BJ (cell line): Measurements from ENCODE around the gene MAP3K4. TPM values are rescaled to one million over a fixed set of nuclear protein-coding genes. Genes with fewer than 3 reads are reported as not detected.
"Not testable (repeated sequence)": the region's sequence is repeated elsewhere in the genome, so short reads cannot be mapped to it uniquely, and the experiment has no call there.

Source experiments
- CTCF ChIA-PET: fragments of 350-600 bp; formaldehyde crosslinking; extraction: SDS; loops from one replicate; lab custom pipeline; 2021; ENCODE audit warnings: antibody characterized with exemption, inconsistent platforms; lab: Yijun Ruan, JAX
- POLR2A ChIA-PET: fragments of 300-600 bp; sonication (Branson Sonifier 250); formaldehyde crosslinking; extraction: SDS; loops from one replicate; lab custom pipeline; 2021; ENCODE audit warnings: antibody characterized with exemption; lab: Charles Lee
- DNase-seq: peaks from one replicate; pipeline ENCODE4 v3.0.0-alpha.2; 2011; ENCODE audit warnings: low read depth
- H3K27me3 ChIP-seq: 2 replicates; pipeline ENCODE4 v1.6.0; 2011; ENCODE audit warnings: low read length; ENCODE audit not compliant: control insufficient read depth, insufficient read depth
- H3K36me3 ChIP-seq: 2 replicates; pipeline ENCODE4 v1.5.1; 2011; ENCODE audit warnings: low read length; ENCODE audit not compliant: control insufficient read depth, insufficient read depth
- H3K4me3 ChIP-seq: 2 replicates; pipeline ENCODE4 v1.5.1; 2011; ENCODE audit warnings: low read depth, mild to moderate bottlenecking, control low read depth, low read length
- polyA plus RNA-seq: library from polyadenylated mRNA; depleted of rRNA; stranded (reverse); fragments of >200 nt; gene quantifications from 2 replicates; pipeline ENCODE4 v1.2.3, GENCODE V29; 2011
- TF ChIP-seq, protein P1 (sequence below): IDR thresholded peaks from 2 replicates; pipeline ENCODE4 v1.5.1; 2011; ENCODE audit warnings: low read depth, mild to moderate bottlenecking, control low read depth, inconsistent platforms, low read length, moderate library complexity; ENCODE audit not compliant: insufficient read depth

The MAP3K4 gene
- polyA plus RNA-seq, 1 experiment, result 5.3 TPM

DNA sequence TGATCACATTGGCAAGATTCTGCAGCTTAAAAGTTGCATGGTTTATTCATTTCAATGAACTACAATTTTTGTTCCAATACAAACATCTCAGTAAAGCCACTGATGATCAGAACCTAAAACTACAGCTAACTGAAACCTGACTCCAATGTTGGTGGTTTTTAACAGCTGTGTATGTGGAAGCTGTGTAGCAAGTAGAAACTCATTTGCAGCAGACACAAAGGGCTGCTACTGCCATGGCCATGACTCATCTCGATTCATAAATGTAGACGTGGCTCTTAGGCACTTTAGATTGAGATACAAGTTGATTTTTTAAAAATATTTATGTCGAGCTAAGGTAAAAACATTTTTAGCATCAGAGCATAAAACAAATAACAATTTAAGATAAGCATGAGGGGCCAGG is 19.5 kb upstream of the MAP3K4 start:
- CTCF ChIA-PET, result interaction anchor here (1.3 to 3.2 kb wide), 2 partner anchors 20 to 41 kb away, joined by 4 to 22 read pairs; no protein-coding TSS in a partner anchor
- H3K27me3 ChIP-seq, result peaks cover 3% of the 10 kb centered on the region
- H3K36me3 ChIP-seq, result no peaks in the 10 kb centered on the region
- no peak overlapping the region for H3K4me3 ChIP-seq
- POLR2A ChIA-PET, result no interaction called here
- DNase-seq, result peak; percentile 47
- TF ChIP-seq, protein P1, sequence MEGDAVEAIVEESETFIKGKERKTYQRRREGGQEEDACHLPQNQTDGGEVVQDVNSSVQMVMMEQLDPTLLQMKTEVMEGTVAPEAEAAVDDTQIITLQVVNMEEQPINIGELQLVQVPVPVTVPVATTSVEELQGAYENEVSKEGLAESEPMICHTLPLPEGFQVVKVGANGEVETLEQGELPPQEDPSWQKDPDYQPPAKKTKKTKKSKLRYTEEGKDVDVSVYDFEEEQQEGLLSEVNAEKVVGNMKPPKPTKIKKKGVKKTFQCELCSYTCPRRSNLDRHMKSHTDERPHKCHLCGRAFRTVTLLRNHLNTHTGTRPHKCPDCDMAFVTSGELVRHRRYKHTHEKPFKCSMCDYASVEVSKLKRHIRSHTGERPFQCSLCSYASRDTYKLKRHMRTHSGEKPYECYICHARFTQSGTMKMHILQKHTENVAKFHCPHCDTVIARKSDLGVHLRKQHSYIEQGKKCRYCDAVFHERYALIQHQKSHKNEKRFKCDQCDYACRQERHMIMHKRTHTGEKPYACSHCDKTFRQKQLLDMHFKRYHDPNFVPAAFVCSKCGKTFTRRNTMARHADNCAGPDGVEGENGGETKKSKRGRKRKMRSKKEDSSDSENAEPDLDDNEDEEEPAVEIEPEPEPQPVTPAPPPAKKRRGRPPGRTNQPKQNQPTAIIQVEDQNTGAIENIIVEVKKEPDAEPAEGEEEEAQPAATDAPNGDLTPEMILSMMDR, result no peak

DNA sequence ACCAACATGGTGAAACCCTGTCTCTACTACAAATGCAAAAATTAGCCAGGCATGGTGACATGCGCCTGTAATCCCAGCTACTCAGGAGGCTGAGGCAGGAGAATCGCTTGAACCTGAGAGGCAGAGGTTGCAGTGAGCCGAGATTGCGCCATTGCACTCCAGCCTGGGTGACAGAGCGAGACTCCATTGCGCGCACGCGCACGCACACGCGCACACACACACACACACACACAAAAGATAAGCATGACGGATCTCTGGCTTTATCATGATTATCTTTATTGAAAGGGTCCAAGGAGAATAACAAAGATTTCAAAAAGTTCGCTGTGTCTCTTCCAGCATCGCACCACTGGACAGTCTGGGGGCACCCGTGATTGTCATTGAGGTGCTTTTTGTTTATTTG is 19.0 kb upstream of the MAP3K4 start:
- H3K27me3 ChIP-seq, DNase-seq, H3K36me3 ChIP-seq, H3K4me3 ChIP-seq, POLR2A ChIA-PET: not testable (repeated sequence)
- CTCF ChIA-PET, result interaction anchor here (1.3 to 3.2 kb wide), 2 partner anchors 20 to 41 kb away, joined by 4 to 22 read pairs; no protein-coding TSS in a partner anchor

DNA sequence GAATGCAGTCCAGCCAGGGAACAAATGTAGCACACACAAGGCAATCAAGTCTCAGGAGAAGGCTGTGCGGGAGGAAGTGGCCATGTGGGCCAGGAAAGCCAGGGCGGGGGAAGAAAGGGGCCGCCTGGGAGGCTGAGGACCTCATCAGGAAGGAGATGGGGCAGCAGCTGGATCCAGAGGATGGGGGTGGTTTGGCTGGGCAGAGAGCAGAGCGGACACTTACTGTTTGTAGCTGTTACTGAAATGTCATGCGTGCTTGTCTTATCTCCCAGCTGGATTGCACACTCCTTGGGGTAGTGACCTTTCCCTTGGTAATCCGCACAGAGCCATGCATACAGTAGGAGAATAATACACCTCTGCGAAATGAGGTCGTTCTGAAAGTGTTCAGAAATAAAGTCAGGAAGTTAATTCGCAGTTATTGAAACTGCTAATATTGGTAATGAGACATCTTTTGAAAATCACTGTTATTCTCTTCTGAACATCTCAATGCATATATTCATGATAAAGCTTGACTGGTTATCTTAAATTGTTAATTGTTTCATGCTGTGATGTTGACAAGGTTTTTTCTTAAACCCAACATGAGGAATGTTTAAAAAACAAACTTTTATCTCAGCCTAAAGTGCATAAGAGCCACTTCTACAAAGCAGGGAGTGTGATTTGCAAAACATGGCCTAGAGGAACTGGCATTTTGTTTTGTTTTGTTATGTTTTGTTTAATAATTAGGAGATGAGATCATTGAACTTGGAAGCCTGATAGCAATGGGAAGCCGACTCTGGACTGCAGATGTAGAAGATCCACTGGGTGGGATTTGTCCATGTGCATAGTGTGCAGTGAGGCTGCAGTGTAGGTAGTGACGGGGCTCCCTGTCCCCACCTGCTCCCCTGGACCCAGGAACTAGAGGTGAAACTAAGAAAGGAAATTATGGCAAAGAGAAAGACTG is 18.0 kb upstream of the MAP3K4 start:
- H3K4me3 ChIP-seq, result no peak overlapping the region
- TF ChIP-seq, protein P1, result no peak
- peaks cover 3% of the 10 kb centered on the region for H3K27me3 ChIP-seq
- CTCF ChIA-PET, result interaction anchor here (0.8 to 3.9 kb wide), 4 partner anchors 16 to 42 kb away, joined by 3 to 22 read pairs (median 11); partner anchors contain the start of gene MAP3K4
- no peaks in the 10 kb centered on the region for H3K36me3 ChIP-seq
- DNase-seq, result peak; percentile 27
- POLR2A ChIA-PET, result no interaction called here

DNA sequence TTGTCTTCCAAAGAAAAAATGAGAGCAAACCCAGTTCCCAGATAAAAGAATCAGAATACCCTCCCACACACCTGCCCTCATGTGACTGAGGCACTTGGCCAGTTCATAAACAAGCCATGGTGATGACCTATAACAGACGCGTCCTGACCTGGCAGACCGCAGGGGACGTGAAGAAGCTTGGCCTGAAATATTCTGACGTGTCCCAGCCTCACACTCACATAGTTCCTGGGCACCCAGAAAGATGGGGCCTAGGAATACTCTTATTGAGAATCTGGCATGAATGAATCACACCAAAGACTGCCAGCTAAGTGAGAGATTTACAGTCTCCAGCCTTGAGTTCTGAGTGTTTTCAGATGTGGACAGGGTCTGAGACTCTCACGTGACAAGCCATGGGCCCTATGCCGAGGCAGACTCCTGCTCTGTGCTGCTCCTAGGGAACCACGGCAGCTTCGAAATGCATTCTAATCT is 17.2 kb upstream of the MAP3K4 start:
- DNase-seq, result peak; percentile 96
- Histone ChIP-seq H3K27me3 (peaks cover 3% of the 10 kb centered on the region), H3K36me3 (no peaks in the 10 kb centered on the region), H3K4me3 (no peak overlapping the region)
- CTCF ChIA-PET, result interaction anchor here (1.1 to 3.9 kb wide), 2 partner anchors 18 to 45 kb away, joined by 3 to 18 read pairs; partner anchors contain the start of gene MAP3K4
- TF ChIP-seq, protein P1, result no peak
- POLR2A ChIA-PET, result no interaction called here

DNA sequence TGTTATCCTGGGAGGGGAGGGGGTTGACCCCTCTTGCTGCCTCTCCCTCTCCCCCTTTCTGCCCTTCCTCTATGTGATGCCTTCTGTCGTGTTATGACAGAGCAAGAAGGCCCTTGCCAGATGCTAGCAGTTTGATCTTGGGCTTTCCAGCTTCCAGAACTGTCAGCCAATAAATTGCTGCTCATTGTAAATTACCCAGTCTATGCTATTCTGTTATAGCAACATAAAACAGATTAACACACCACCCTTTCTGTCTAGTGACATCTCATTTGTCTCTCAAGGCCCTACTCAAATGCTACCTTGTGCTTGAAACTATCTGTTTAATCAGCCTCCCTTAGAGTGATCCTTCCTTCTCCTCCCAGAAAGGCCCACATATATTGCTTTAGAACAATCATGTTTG is 16.4 kb upstream of the MAP3K4 start:
- no peak overlapping the region for H3K4me3 ChIP-seq
- TF ChIP-seq, protein P1, result no peak
- no peaks in the 10 kb centered on the region for H3K36me3 ChIP-seq
- CTCF ChIA-PET, result interaction anchor here (1.1 to 3.9 kb wide), 2 partner anchors 17 to 46 kb away, joined by 3 to 18 read pairs; partner anchors contain the start of gene MAP3K4
- no peak for DNase-seq
- POLR2A ChIA-PET, result no interaction called here
- peaks cover 3% of the 10 kb centered on the region for H3K27me3 ChIP-seq

DNA sequence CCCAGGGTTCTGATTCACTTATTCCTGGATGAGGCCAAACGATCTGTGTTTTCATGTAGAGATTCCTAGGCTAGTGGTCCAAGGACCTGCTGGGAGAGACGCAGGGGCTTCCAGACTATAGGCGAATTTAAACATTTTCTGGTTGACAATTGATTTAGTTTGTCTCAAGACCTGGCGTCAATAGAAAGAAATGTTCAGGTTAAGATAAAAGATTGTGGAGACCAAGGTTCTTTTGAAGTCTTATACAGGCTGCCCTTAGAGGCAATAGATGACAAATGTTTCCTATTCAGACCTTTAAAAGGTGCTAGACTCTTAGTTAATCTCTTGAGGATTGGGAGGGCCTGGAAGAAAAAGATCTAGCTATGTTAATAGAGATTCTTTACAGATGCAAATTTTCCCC is 15.6 kb upstream of the MAP3K4 start:
- H3K36me3 ChIP-seq, POLR2A ChIA-PET, H3K27me3 ChIP-seq, DNase-seq, H3K4me3 ChIP-seq: not testable (repeated sequence)
- CTCF ChIA-PET, result interaction anchor here (0.8 to 3.9 kb wide), 2 partner anchors 16 to 398 kb away, joined by 3 to 18 read pairs; partner anchors contain the start of gene MAP3K4
